ENCODE measurements around the gene SULT1A3.
"Not testable (repeated sequence)": the region's sequence is repeated elsewhere in the genome, so short reads cannot be mapped to it uniquely, and the experiment has no call there.

Gene SULT1A3

DNA sequence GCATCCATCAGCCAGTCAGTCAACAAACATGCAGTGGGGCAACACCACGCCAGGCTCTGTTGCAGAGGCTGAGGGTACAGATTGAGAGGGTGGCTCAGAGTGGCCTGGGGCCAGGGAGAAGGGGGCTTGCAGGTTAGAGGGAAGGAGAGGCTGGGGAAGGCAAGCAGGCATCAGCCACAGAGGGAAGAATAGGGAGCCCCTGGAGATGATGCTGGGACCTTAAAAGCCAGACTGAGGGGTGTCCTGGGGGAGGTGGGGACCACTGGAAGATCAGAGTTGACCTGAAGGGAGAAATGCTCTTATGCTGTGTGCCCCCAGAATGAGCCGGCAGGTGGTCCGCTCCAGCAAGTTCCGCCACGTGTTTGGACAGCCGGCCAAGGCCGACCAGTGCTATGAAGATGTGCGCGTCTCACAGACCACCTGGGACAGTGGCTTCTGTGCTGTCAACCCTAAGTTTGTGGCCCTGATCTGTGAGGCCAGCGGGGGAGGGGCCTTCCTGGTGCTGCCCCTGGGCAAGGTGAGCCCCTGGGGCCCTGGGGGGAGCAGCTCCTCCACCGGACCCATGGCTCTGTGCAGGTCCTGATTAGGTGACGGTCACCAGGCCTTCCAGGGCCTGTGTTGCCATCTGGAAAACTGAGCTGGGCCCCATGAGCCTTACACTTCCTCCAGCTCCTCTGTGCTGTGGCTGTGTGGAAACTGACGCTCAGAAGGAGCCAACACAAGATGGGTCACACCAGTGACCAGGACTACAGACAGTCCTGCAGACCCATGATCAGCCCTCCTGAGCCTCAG lies 14.0 kb upstream of the SULT1A3 start:
- H3K27ac ChIP-seq: no peak overlapping the region
- TF ChIP-seq, protein P1, sequence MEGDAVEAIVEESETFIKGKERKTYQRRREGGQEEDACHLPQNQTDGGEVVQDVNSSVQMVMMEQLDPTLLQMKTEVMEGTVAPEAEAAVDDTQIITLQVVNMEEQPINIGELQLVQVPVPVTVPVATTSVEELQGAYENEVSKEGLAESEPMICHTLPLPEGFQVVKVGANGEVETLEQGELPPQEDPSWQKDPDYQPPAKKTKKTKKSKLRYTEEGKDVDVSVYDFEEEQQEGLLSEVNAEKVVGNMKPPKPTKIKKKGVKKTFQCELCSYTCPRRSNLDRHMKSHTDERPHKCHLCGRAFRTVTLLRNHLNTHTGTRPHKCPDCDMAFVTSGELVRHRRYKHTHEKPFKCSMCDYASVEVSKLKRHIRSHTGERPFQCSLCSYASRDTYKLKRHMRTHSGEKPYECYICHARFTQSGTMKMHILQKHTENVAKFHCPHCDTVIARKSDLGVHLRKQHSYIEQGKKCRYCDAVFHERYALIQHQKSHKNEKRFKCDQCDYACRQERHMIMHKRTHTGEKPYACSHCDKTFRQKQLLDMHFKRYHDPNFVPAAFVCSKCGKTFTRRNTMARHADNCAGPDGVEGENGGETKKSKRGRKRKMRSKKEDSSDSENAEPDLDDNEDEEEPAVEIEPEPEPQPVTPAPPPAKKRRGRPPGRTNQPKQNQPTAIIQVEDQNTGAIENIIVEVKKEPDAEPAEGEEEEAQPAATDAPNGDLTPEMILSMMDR (conservative IDR thresholded peaks at IDR 0.05): no peak

DNA sequence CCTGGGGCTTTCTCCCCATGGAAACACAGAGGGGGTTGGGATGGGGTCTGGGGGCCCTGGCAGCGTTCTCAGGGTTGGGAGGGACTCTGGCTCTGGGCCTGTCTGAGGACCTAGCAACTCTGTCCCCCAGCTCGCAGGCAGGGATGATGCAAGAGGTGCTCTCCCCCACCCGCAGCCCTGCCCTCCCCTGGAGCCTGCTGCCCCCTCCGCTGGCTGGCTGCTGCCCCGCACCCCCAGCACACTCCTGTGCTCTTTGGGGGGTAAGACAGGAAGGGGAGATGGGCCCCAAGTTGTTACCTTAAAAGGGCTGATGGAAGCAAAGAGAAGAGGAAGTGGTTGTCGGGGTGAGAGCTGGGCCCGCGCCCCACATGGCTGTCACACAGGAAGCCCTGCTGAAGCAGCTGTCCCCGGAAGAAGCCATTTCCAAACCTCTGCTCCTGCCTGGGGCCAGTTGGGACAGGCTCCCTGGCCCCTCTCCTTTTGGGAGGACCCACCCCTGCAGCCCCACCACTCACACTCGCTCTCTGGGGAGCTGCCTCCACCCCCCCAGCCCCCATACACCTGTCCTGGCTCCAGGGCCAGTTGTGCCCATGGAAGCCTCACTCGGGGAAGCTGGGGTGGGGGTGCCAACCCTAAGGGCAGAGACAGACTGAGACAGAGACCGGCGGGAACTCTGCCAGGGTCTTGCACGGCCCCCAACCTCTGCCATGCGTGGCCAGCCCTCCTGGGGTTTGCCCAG lies 13.2 kb upstream of the SULT1A3 start:
- H3K27ac ChIP-seq: no peak overlapping the region
- TF ChIP-seq, protein P1 (conservative IDR thresholded peaks at IDR 0.05): no peak

DNA sequence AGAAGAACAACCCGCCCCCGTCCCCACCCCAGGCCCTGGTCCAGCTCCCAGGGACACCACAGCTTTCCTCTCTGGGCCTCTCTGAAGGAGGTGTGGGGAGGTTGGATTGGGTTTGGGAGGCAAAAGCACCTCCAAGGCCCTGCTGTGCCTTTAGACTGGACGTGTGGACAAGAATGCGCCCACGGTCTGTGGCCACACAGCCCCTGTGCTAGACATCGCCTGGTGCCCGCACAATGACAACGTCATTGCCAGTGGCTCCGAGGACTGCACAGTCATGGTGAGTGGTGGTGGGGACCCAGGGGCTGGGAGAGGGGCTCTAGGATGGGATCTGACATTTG lies 12.6 kb upstream of the SULT1A3 start:
- H3K27ac ChIP-seq: no peak overlapping the region
- TF ChIP-seq, protein P1 (conservative IDR thresholded peaks at IDR 0.05): no peak

DNA sequence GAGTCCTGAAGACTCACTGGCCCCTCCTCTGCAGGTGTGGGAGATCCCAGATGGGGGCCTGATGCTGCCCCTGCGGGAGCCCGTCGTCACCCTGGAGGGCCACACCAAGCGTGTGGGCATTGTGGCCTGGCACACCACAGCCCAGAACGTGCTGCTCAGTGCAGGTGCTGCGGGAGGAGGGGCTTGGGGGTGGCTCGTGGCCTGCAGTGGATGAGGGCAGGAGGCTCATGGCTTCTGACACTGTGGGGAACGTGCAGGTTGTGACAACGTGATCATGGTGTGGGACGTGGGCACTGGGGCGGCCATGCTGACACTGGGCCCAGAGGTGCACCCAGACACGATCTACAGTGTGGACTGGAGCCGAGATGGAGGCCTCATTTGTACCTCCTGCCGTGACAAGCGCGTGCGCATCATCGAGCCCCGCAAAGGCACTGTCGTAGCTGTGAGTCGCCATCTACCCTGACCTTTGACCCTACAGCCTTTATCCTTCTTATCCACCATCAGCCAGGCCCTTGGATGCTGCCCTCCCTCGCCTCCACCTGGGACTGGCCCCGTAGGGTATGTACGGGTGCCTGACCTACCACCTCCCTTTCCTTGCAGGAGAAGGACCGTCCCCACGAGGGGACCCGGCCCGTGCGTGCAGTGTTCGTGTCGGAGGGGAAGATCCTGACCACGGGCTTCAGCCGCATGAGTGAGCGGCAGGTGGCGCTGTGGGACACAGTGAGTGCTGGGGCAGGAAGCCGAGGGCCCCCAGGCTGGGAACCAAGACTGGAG lies 12.1 kb upstream of the SULT1A3 start:
- no peak overlapping the region for H3K27ac ChIP-seq
- TF ChIP-seq, protein P1 (conservative IDR thresholded peaks at IDR 0.05): no peak

DNA sequence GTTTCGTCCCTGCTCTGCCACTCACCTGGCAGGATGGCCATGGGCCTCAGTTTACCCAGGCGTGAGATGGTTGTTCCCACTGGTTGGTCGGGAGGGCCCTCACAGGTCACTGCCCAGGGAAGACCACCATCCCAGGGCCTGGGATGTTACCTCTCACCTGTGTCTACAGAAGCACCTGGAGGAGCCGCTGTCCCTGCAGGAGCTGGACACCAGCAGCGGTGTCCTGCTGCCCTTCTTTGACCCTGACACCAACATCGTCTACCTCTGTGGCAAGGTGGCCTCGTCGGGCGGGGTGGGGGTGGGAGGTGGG lies 11.5 kb upstream of the SULT1A3 start:
- no peak overlapping the region for H3K27ac ChIP-seq
- TF ChIP-seq, protein P1 (conservative IDR thresholded peaks at IDR 0.05): no peak

DNA sequence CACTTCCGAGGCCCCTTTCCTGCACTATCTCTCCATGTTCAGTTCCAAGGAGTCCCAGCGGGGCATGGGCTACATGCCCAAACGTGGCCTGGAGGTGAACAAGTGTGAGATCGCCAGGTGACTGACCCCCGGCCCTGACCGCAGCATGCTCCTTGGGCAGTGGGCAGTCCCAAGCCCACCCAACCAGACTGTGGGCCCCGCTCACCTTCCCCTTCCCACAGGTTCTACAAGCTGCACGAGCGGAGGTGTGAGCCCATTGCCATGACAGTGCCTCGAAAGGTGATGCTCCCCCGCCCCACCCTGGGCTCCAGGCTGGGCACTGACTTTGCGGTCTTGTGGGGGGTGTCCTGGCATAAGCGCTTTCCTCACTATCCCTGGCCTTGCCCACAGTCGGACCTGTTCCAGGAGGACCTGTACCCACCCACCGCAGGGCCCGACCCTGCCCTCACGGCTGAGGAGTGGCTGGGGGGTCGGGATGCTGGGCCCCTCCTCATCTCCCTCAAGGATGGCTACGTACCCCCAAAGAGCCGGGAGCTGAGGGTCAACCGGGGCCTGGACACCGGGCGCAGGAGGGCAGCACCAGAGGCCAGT lies 11.0 kb upstream of the SULT1A3 start:
- no peak overlapping the region for H3K27ac ChIP-seq
- TF ChIP-seq, protein P1 (conservative IDR thresholded peaks at IDR 0.05): no peak

DNA sequence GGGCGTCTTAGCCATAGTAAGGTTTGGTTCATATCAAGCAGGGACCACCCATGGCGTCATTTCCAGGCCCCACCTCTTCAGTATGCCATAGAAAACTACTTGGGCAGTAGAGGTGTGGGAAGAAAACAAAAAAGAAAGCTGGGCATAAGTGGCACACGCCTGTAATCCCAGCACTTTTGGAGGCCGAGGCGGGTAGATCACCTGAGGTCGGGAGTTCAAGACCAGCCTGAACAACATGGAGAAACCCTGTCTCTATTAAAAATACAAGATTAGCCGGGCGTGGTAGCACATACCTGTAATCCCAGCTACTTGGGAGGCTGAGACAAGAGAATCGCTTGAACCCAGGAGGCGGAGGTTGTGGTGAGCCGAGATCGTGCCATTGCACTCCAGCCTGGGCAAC lies 7.9 kb upstream of the SULT1A3 start:
- not testable (repeated sequence) for H3K27ac ChIP-seq

DNA sequence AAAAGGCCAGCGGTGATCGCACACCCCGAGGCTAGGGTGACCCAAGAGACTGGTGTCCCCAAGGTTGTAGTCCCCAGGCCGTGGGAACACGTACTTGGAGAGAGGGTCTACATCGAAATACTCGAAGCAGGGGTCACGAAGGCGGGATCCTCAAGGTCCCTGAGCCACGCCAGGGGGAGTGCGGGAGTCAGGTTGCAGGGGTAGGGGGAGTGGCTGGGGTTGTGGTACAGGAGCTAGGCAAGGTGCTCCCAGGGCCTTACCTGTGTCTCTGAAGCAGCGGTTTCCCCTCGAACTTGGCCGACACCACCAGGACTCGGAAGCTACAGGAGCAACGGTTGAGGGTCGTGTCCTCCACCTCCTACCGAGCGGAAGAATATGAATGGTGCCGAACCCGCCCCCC lies 6.0 kb upstream of the SULT1A3 start:
- H3K27ac ChIP-seq: not testable (repeated sequence)

DNA sequence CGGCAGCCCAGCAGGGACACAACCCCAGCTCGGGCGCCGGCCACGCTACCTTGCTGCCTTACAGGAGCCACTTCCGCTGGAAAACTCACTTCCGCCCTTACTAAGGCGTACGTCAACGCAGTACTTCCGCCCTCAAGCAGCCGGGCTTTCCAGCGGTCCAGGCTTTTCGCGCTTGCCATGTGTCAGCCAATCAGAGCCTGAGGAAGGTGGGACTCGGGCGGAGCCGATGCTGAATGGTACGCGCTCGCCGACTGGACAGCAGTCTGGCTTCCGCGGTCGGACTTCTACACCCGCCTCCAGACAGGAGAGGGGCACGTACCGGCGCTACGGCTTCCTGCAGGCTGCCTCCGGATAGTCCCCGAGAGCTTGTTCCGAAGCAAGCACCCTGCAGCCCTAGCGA lies 5.4 kb upstream of the SULT1A3 start, which contains the start of the genes BOLA2B and SLX1A:
Gene BOLA2B, minus strand, starts transcription at position 52 of the 400 bp plus-strand sequence. CDS start 71 bp downstream, outside the sequence.
Gene SLX1A, plus strand, starts transcription at position 261 of the 400 bp plus-strand sequence. CDS start 210 bp downstream, outside the sequence.
- not testable (repeated sequence) for H3K27ac ChIP-seq

DNA sequence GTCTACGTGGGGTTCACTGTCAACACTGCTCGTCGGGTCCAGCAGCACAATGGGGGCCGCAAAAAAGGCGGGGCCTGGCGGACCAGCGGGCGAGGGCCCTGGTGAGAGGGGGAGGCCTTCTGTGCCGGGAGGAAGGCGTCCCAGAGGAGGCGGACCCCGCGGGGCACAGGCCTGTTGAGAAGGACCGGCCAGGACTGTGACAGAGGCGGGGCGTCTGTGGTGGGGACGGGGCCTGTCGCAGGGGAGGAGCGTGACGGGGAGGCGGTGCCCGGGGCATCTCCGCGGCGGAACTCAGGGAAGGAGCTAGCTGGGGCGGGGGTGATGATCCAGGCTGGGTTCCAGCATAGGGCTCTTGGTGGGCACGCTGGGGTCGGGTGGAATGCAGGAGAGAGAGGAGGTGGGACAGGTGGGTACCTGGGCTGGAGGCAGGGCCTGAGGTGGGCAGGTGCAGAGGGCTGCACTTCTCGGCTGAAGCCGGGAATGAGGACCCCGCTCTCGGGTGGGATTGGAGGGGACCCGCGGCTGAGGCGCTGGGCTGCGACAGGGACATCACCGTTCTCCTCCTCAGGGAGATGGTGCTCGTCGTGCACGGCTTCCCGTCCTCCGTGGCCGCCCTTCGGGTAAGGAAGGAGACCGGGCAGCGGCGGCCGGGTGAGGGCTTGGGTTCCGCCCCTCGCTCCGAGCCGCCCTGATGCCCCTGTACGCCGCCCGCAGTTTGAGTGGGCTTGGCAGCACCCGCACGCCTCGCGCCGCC lies 4.7 kb upstream of the SULT1A3 start:
- H3K27ac ChIP-seq: not testable (repeated sequence)

DNA sequence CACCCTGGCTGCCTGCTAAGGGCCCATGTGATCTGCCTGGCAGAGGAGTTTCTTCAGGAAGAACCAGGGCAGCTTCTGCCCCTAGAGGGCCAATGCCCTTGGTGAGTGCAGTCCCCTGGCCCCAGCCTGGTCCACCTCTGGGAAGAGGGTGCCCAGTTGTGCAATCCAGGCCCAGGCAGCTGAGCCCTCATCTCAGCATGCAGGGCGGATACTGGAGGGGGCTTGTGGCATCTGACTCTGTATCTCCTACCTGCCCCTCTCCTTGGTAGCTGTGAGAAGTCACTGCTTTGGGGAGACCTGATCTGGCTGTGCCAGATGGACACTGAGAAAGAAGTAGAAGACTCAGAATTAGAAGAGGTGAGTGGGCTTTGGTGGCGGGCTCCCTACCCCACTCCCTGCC lies 2.1 kb upstream of the SULT1A3 start:
- H3K27ac ChIP-seq: not testable (repeated sequence)
